Activated naive CD4-positive, alpha-beta T cell treated with anti-CD3 and anti-CD28 coated beads, Interleukin-2, amount 50 U/mL, for 72 hours (primary cell): ENCODE measurements around the gene SDR42E1. TPM values are rescaled to one million over a fixed set of nuclear protein-coding genes. Genes with fewer than 3 reads are reported as not detected.

Source experiments
- ATAC-seq, 2 donors: fragments of 150-1000 bp; cut with Tn5 transposase; 2 replicates each; pipeline ENCODE4 v1.10.0; 2021; ENCODE audit warnings: mild to moderate bottlenecking in 2 of 2, moderate library complexity in 2 of 2
- DNase-seq, 2 donors: peaks; one replicate each; pipeline ENCODE4 v3.0.0; 2021 to 2022; ENCODE audit warnings: low spot score in 2 of 2
- H3K27ac Mint-ChIP-seq, 2 donors: one replicate each; pipeline ENCODE4 v1.8.0; 2022; ENCODE audit warnings: mild to moderate bottlenecking in 2 of 2, mixed read lengths in 2 of 2
- H3K36me3 Mint-ChIP-seq, 2 donors: one replicate each; pipeline ENCODE4 v1.8.0; 2022; ENCODE audit warnings: mixed read lengths in 2 of 2
- H3K9me3 Mint-ChIP-seq, 2 donors: one replicate each; pipeline ENCODE4 v1.8.0; 2022; ENCODE audit warnings: mixed read lengths in 2 of 2
- total RNA-seq, 2 donors: library from RNA; stranded (reverse); gene quantifications; one replicate each; pipeline ENCODE4 v1.2.3, GENCODE V29; 2022

The SDR42E1 gene
- total RNA-seq, 2 donors from 2014 or later, result 0.07 to 11.0 TPM

- ATAC-seq, result no peak
- Mint-ChIP-seq H3K36me3 (no peaks in the 10 kb centered on the region), H3K9me3 (no peaks in the 10 kb centered on the region), H3K27ac (peak overlapping the region in 1 of 2 donors; percentile 29)
- DNase-seq, result no peak
These were observed 71.9 kb downstream of the SDR42E1 start for GRCh38 chr16:81939164-81940056.

Other genes with a start within 250 kb of the SDR42E1 start
- gene PLCG2, start 232.2 kb downstream of the SDR42E1 start, total RNA-seq, result 1 to 10 TPM; 5.7 to 8.8 TPM
- not detected for gene HSD17B2, start 23.8 kb upstream of the SDR42E1 start, total RNA-seq
- 10 to 100 TPM; 25.5 to 35.8 TPM for gene MPHOSPH6, start 158.8 kb upstream of the SDR42E1 start, total RNA-seq